HPDE6-E6E7 (cell line): ENCODE measurements around the gene ANAPC2.

Experiments used
- DNase-seq: peaks from one replicate; pipeline ENCODE4 v3.0.0; 2011; ENCODE audit warnings: missing footprints; ENCODE audit errors: extremely low spot score

Gene ANAPC2

GRCh38 chr9:137175345-137175961, 12.9 kb downstream of the ANAPC2 start:
- DNase-seq, result no peak

GRCh38 chr9:137174722-137175293, 13.6 kb downstream of the ANAPC2 start:
- no peak for DNase-seq

GRCh38 chr9:137173796-137174664, 14.3 kb downstream of the ANAPC2 start:
- no peak for DNase-seq

- DNase-seq, result no peak
Observed at GRCh38 chr9:137172901-137173795, 15.2 kb downstream of the ANAPC2 start.

- DNase-seq, result no peak
Observed at GRCh38 chr9:137171149-137171900, 17.0 kb downstream of the ANAPC2 start.

- no peak for DNase-seq
Observed at GRCh38 chr9:137170486-137171148, 17.7 kb downstream of the ANAPC2 start.

- DNase-seq, result no peak
Observed at GRCh38 chr9:137169896-137170358, 18.4 kb downstream of the ANAPC2 start, which contains the start of gene LRRC26. LRRC26 (minus strand) TSS chr9:137170051; CDS start chr9:137169943, 108 bp downstream.

GRCh38 chr9:137168904-137169856, 19.2 kb downstream of the ANAPC2 start:
- DNase-seq, result no peak

GRCh38 chr9:137168573-137168903, 19.8 kb downstream of the ANAPC2 start:
- no peak for DNase-seq

GRCh38 chr9:137167747-137168572, 20.4 kb downstream of the ANAPC2 start:
- DNase-seq, result no peak

- DNase-seq, result no peak
Observed at GRCh38 chr9:137167277-137167746, 21.0 kb downstream of the ANAPC2 start.

- no peak for DNase-seq
Observed at GRCh38 chr9:137166380-137167229, 21.8 kb downstream of the ANAPC2 start.

- no peak for DNase-seq
Observed at GRCh38 chr9:137165250-137165836, 23.0 kb downstream of the ANAPC2 start.

GRCh38 chr9:137164370-137165249, 23.8 kb downstream of the ANAPC2 start:
- DNase-seq, result no peak

- no peak for DNase-seq
Observed at GRCh38 chr9:137163805-137164204, 24.6 kb downstream of the ANAPC2 start.

GRCh38 chr9:137163365-137163715, 25.0 kb downstream of the ANAPC2 start:
- DNase-seq, result no peak
